ENCODE measurements around the gene UBE4A.
A peak's percentile ranks its signal among the peaks of the same experiment; 100 is the strongest.

- no peak for TF ChIP-seq REST (IDR thresholded peaks at IDR 0.05; ENCODE audit: low read depth)
- TF ChIP-seq TEAD4 (IDR thresholded peaks at IDR 0.05), result no peak
- TF ChIP-seq MAX (IDR thresholded peaks at IDR 0.05), result 0 out of 2 replicates have a peak, but pooled peaks have one; percentile 4
- no peak for TF ChIP-seq EP300 (IDR thresholded peaks at IDR 0.05; ENCODE audit: borderline replicate concordance)
- no peak for TF ChIP-seq CEBPB (IDR thresholded peaks at IDR 0.05)
- no peak for TF ChIP-seq TAF1 (IDR thresholded peaks at IDR 0.05; ENCODE audit: low read depth)
- no peak for TF ChIP-seq FOXM1 (IDR thresholded peaks at IDR 0.05; ENCODE audit: borderline replicate concordance, low read depth)
- no peak for TF ChIP-seq YY1 (IDR thresholded peaks at IDR 0.05; ENCODE audit: low read depth)
These were observed 74.7 kb downstream of the UBE4A start for GRCh38 chr11:118434123-118434552.

Measured in Ishikawa (cell line).